C4-2B (cell line): Measurements from ENCODE around the gene AGXT2.

Experiments
- H3K27ac ChIP-seq: fragments of 450-650 bp; 2 replicates; pipeline ENCODE4 v1.5.1; 2017
- CTCF ChIP-seq: fragments of 450-650 bp; conservative IDR thresholded peaks from 2 replicates; pipeline ENCODE4 v1.5.1; 2017; ENCODE audit warnings: mild to moderate bottlenecking
- ZFX ChIP-seq: fragments of 450-650 bp; IDR thresholded peaks from 2 replicates; pipeline ENCODE4 v1.6.1; 2017

AGXT2 gene

GRCh38 chr5:35029333-35029732 is 18.4 kb downstream of the AGXT2 start:
- H3K27ac ChIP-seq: no peak overlapping the region
- TF ChIP-seq CTCF (no peak), ZFX (no peak)

GRCh38 chr5:35026941-35027340 is 20.8 kb downstream of the AGXT2 start:
- TF ChIP-seq CTCF (no peak), ZFX (no peak)

DNA sequence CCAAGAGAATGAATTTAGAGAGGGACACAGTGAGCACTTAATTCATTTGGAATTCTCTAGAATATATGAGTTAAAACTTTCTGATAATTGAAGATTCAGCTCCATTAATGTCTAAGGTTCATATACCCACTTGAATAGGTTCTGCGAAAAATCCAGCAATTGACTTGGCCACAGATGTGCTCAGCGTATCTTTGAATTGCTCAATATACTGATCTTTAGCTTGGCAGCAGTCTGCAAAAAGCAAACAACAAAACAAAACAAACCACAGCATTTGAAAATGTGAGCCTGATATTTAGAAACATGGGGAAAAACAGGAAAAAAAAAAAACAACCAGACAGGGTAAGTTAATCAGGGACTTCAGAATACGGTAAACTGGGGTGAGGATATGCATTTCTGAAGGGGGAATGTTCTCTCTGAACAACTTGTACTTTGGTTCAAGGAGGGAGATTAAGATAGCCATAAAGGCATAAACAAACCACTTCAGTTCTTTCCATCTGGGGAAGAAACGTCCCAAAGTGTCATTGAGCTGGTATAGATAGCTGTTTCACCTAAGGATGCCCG is 21.4 kb downstream of the AGXT2 start:
- H3K27ac ChIP-seq: no peak overlapping the region
- no peak for TF ChIP-seq CTCF

More at GRCh38 chr5:35026941-35027340, 20.8 kb downstream of the AGXT2 start:
- H3K27ac ChIP-seq: no peak overlapping the region

DNA sequence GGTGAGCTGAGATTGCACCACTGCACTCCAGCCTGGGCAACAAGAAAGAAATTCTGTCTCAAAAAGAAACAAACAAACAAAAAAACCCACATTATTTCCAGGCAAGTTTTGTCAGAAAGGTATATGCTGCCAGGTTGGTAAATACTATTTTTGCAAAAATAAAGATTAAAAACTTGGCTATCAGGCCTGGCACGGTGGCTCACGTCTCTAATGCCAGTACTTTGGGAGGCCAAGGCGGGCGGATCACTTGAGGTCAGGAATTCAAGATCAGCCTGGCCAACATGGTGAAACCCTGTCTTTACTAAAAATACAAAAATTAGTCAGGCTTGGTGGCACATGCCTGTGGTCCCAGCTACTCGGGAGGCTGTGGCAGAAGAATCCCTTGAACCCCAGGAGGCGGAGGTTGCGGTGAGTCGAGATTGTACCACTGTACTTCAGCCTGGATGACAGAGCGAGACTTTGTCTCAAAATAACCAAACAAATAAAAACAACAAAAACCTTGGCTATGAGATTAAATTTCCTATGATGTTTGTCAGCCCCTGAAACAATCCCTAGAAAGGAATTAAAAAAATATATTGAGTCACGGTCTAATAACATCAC is 22.7 kb downstream of the AGXT2 start:
- no peak for TF ChIP-seq CTCF
- TF ChIP-seq ZFX: no peak
- no peak overlapping the region for H3K27ac ChIP-seq

- H3K27ac ChIP-seq: no peak overlapping the region
- TF ChIP-seq ZFX (no peak), CTCF (no peak)
Observed at GRCh38 chr5:35023391-35024178, 24.2 kb downstream of the AGXT2 start.

GRCh38 chr5:35016174-35017051 is 31.3 kb downstream of the AGXT2 start:
- TF ChIP-seq ZFX: no peak
- TF ChIP-seq CTCF: no peak
- no peak overlapping the region for H3K27ac ChIP-seq
